Endothelial cell of umbilical vein (primary cell): Measurements from ENCODE around the gene NRXN3. TPM values are rescaled to one million over a fixed set of nuclear protein-coding genes. Genes with fewer than 3 reads are reported as not detected.

Source experiments
- BruUV-seq: library from RNA; stranded (reverse); fragments of 400-500 nt; replicated peaks from 2 replicates; lab custom pipeline; 2021; lab: Mats Ljungman, UMichigan
- CTCF ChIA-PET: fragments of 300-600, 350-600 bp; sonication (Branson Sonifier 250); formaldehyde crosslinking; loops from one replicate; lab custom pipeline; 2021; ENCODE audit warnings: antibody characterized with exemption, inconsistent platforms; lab: Charles Lee
- POLR2A ChIA-PET: fragments of 300-600, 350-600 bp; sonication (Branson Sonifier 250); formaldehyde crosslinking; loops from one replicate; lab custom pipeline; 2021; ENCODE audit warnings: antibody characterized with exemption, inconsistent platforms; lab: Charles Lee
- DNase-seq: peaks from one replicate; pipeline ENCODE4 v3.0.0-alpha.2; 2011; ENCODE audit warnings: low read depth, low spot score
- FAIRE-seq: peaks from 2 replicates; lab custom pipeline; 2011; peaks lifted over from hg19 to GRCh38; lab: Jason Lieb, UNC
- H2AFZ ChIP-seq: 2 replicates; pipeline ENCODE4 v1.6.0; 2012; ENCODE audit warnings: low read depth, low read length, control low read depth, inconsistent platforms
- H3K27ac ChIP-seq: 2 replicates; pipeline ENCODE4 v1.5.1; 2011; ENCODE audit warnings: low read depth, mild to moderate bottlenecking, control low read depth, low read length, moderate library complexity; ENCODE audit not compliant: insufficient read depth
- H3K27me3 ChIP-seq, 2 experiments: 2 replicates each; pipeline versions ENCODE4 v1.6.0 to v1.6.1; 2011; ENCODE audit warnings: low read length in 2 of 2, mixed read lengths in 1 of 2; ENCODE audit not compliant: control insufficient read depth in 2 of 2, insufficient read depth in 2 of 2
- H3K36me3 ChIP-seq, 2 experiments: 2 replicates in 1 of 2; 3 replicates in 1 of 2; pipeline ENCODE4 v1.5.1; 2011; ENCODE audit warnings: low read length in 2 of 2, mild to moderate bottlenecking in 1 of 2, moderate library complexity in 1 of 2; ENCODE audit not compliant: control insufficient read depth in 2 of 2, insufficient read depth in 2 of 2; ENCODE audit errors: extremely low read depth in 1 of 2
- H3K4me1 ChIP-seq: 3 replicates; pipeline ENCODE4 v1.5.1; 2011; ENCODE audit warnings: mild to moderate bottlenecking, low read length; ENCODE audit not compliant: control insufficient read depth, insufficient read depth; ENCODE audit errors: extremely low read depth
- H3K4me2 ChIP-seq: 2 replicates; pipeline ENCODE4 v1.6.1; 2011; ENCODE audit warnings: low read length, control low read depth, mixed read lengths; ENCODE audit not compliant: insufficient read depth
- H3K4me3 ChIP-seq, 3 experiments: fragments of 200-600 bp in 1 of 3; sonication (generic), shearing (Covaris generic) in 1 of 3; replicated peaks in 1 of 3; 2 replicates each; pipeline ENCODE4 v1.5.1; 2011 to 2016; ENCODE audit warnings: control low read depth in 3 of 3, low read length in 3 of 3, mild to moderate bottlenecking in 2 of 3, inconsistent platforms in 1 of 3, low read depth in 1 of 3, moderate library complexity in 1 of 3; ENCODE audit not compliant: insufficient read depth in 1 of 3
- H3K79me2 ChIP-seq: 2 replicates; pipeline ENCODE4 v1.6.0; 2012; ENCODE audit warnings: low read length, inconsistent platforms; ENCODE audit not compliant: control insufficient read depth, insufficient read depth
- H3K9ac ChIP-seq: replicated peaks from 2 replicates; pipeline ENCODE3; 2011; ENCODE audit warnings: low read length, control low read depth; ENCODE audit not compliant: insufficient read depth; ENCODE audit errors: extremely low read depth
- H3K9me1 ChIP-seq: replicated peaks from 3 replicates; pipeline ENCODE4 v1.6.0; 2011; ENCODE audit warnings: mild to moderate bottlenecking, low read length; ENCODE audit not compliant: control insufficient read depth, insufficient read depth; ENCODE audit errors: extremely low read depth
- H3K9me3 ChIP-seq: replicated peaks from 2 replicates; pipeline ENCODE4 v1.5.1; 2012; ENCODE audit warnings: low read length, inconsistent platforms; ENCODE audit not compliant: control insufficient read depth, insufficient read depth
- H4K20me1 ChIP-seq: replicated peaks from 2 replicates; pipeline ENCODE3; 2011; ENCODE audit warnings: mild to moderate bottlenecking, low read length; ENCODE audit not compliant: control insufficient read depth, insufficient read depth; ENCODE audit errors: extremely low read depth
- CTCF ChIP-seq, 2 donors: IDR thresholded peaks; 1 replicate in 1 of 2; 2 replicates in 1 of 2; pipeline ENCODE4 v1.5.1; 2011; ENCODE audit warnings: low read length in 2 of 2, mild to moderate bottlenecking in 2 of 2, moderate library complexity in 2 of 2, control low read depth in 1 of 2, inconsistent platforms in 1 of 2, low read depth in 1 of 2; ENCODE audit not compliant: insufficient read depth in 1 of 2; ENCODE audit errors: extremely low read depth in 1 of 2
- EZH2 ChIP-seq: IDR thresholded peaks from 2 replicates; pipeline ENCODE4 v1.6.1; 2012; ENCODE audit warnings: borderline replicate concordance, low read depth, mild to moderate bottlenecking, moderate library complexity, low read length, inconsistent platforms; ENCODE audit not compliant: severe bottlenecking
- FOS ChIP-seq: IDR thresholded peaks from 2 replicates; pipeline ENCODE4 v1.6.1; 2011; ENCODE audit warnings: mild to moderate bottlenecking, low read length, moderate library complexity, borderline replicate concordance; ENCODE audit not compliant: insufficient read depth
- GATA2 ChIP-seq: IDR thresholded peaks from 2 replicates; pipeline ENCODE4 v1.7.0; 2011; ENCODE audit warnings: low read depth, mild to moderate bottlenecking, moderate library complexity, mixed read lengths, low read length; ENCODE audit not compliant: insufficient read length, insufficient read depth
- JUN ChIP-seq: IDR thresholded peaks from 2 replicates; pipeline ENCODE4 v1.6.1; 2011; ENCODE audit warnings: borderline replicate concordance, low read depth; ENCODE audit not compliant: insufficient read length, insufficient read depth
- MAX ChIP-seq: IDR thresholded peaks from 2 replicates; pipeline ENCODE4 v1.6.1; 2011; ENCODE audit not compliant: insufficient read depth, insufficient read length
- MYC ChIP-seq: IDR thresholded peaks from one replicate; pipeline ENCODE4 v1.6.1; 2011; ENCODE audit warnings: mild to moderate bottlenecking, low read depth, low read length
- POLR2A ChIP-seq: IDR thresholded peaks from 2 replicates; pipeline ENCODE4 v1.6.1; 2012; ENCODE audit warnings: low read depth, mild to moderate bottlenecking, control low read depth, low read length
- POLR2AphosphoS5 ChIP-seq: IDR thresholded peaks from 2 replicates; pipeline ENCODE4 v1.6.1; 2012; ENCODE audit warnings: low read depth, mild to moderate bottlenecking, control low read depth, low read length, moderate library complexity; ENCODE audit not compliant: insufficient read depth
- dilution Hi-C: fragments of 300-500 bp; cut with MboI; formaldehyde crosslinking; loops from one replicate; pipeline ENCODE4 v1.15.0; 2019; ENCODE audit warnings: low sequenced_read_pairs; ENCODE audit not compliant: extremely low pct_ligation_motif_present
- intact Hi-C: fragments of 100-400 bp; cut with micrococcal nuclease; formaldehyde crosslinking; loops from one replicate; pipeline ENCODE4 v1.10.0; 2022
- polyA plus RNA-seq, 4 experiments: library from polyadenylated mRNA; depleted of rRNA in 3 of 4; stranded (reverse) in 3 of 4; unstranded in 1 of 4; fragments of >200 nt; gene quantifications; 2 replicates each; pipeline versions ENCODE4 v1.2.1 to v1.2.3, GENCODE V29; 2011 to 2012; ENCODE audit warnings: missing spikeins in 1 of 4
- total RNA-seq: library from RNA; stranded (reverse); gene quantifications from 2 replicates; pipeline ENCODE4 v1.2.3, GENCODE V29; 2021

The NRXN3 gene
- total and polyA plus RNA-seq, 2 donors (not counting 3 experiments of a cell fraction or from before 2014, with no cell fraction given), result 0.72 to 4.2 TPM

DNA sequence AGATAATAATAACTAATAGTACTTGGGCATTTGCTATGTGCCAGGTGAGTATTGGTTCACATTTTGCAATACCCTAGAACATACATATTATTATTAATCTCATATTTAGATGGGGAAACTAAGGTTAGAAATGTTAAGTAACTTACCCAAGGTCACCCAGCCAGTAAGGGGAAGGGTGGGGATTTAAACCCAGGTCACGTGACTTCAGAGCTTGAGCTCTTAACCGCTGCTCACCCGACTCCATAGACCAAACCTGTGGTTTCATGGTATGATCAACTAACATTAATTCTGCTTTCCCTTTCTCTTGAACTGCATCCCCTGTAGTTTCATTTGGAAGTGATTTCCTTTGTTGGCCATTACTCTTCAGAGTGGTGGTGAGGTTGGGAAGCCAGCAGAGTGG, 242.3 kb downstream of the NRXN3 start:
- Histone ChIP-seq H3K36me3 (no peaks in the 10 kb centered on the region), H3K27me3 (no peaks in the 10 kb centered on the region), H3K9me1 (no peaks in the 10 kb centered on the region), H3K27ac (no peak overlapping the region), H4K20me1 (no peaks in the 10 kb centered on the region), H3K4me1 (no peaks in the 10 kb centered on the region), H3K9me3 (peaks cover 2% of the 10 kb centered on the region), H3K4me3 (no peak overlapping the region), H2AFZ (no peak overlapping the region), H3K9ac (no peak overlapping the region), H3K79me2 (no peaks in the 10 kb centered on the region), H3K4me2 (no peak overlapping the region)
- intact Hi-C loops, result no loop called here
- TF ChIP-seq POLR2A, result no peak
- no peak for TF ChIP-seq FOS
- no peak for TF ChIP-seq MYC
- TF ChIP-seq CTCF (IDR thresholded peaks at IDR 0.05; ENCODE audit: extremely low read depth in 1 of 2, insufficient read depth in 1 of 2, low read depth in 1 of 2, low read length in 2 of 2), result no peak
- TF ChIP-seq EZH2, result no peak
- no peak for TF ChIP-seq POLR2AphosphoS5
- no peak for TF ChIP-seq JUN
- TF ChIP-seq MAX, result no peak
- no peak for TF ChIP-seq GATA2
- dilution Hi-C loops, result no loop called here
- DNase-seq, result no peak
- ChIA-PET POLR2A (no interaction called here), CTCF (no interaction called here)
- BruUV-seq, result no TSS peak
- FAIRE-seq, result no peak
